WTC11 (cell line): ENCODE results near the gene LDB2. TPM values are rescaled to one million over a fixed set of nuclear protein-coding genes. Genes with fewer than 3 reads are reported as not detected.

ENCODE experiments used
- ATAC-seq: fragments of 200-7000 bp; cut with Tn5 transposase; 2 replicates; pipeline ENCODE4 v1.10.0; 2021; ENCODE audit warnings: mild to moderate bottlenecking, moderate library complexity
- CTCF ChIA-PET: fragments of 300-600 bp; sonication (Branson Sonifier 250); formaldehyde crosslinking; loops from one replicate; lab custom pipeline; 2021; ENCODE audit warnings: antibody characterized with exemption; lab: Charles Lee
- POLR2A ChIA-PET: fragments of 350-600 bp; sonication (Branson Sonifier 250); formaldehyde crosslinking; loops from one replicate; lab custom pipeline; 2021; ENCODE audit warnings: antibody characterized with exemption; lab: Charles Lee
- DNase-seq: peaks from one replicate; pipeline ENCODE4 v3.0.0; 2021; ENCODE audit warnings: low spot score
- H3K27ac Mint-ChIP-seq: 2 replicates; pipeline ENCODE4 v1.8.0; 2021; ENCODE audit warnings: mixed read lengths
- H3K27me3 Mint-ChIP-seq: 2 replicates; pipeline ENCODE4 v1.8.0; 2021; ENCODE audit warnings: low read depth, mild to moderate bottlenecking, moderate library complexity, mixed read lengths
- H3K36me3 Mint-ChIP-seq: 2 replicates; pipeline ENCODE4 v1.8.0; 2021; ENCODE audit warnings: mixed read lengths
- H3K4me1 Mint-ChIP-seq: 2 replicates; pipeline ENCODE4 v1.8.0; 2022; ENCODE audit warnings: mixed read lengths
- H3K4me3 Mint-ChIP-seq: 2 replicates; pipeline ENCODE4 v1.8.0; 2021; ENCODE audit warnings: mild to moderate bottlenecking, moderate library complexity, mixed read lengths
- H3K9me3 Mint-ChIP-seq: 2 replicates; pipeline ENCODE4 v1.8.0; 2021; ENCODE audit warnings: mixed read lengths
- ATF1 ChIP-seq: sonication (generic); formaldehyde crosslinking; IDR thresholded peaks from 2 replicates; pipeline ENCODE4 v1.8.1; 2023; ENCODE audit warnings: mild to moderate bottlenecking, moderate library complexity, missing genetic modification reagents
- ATF6 ChIP-seq: sonication (generic); formaldehyde crosslinking; IDR thresholded peaks from 2 replicates; pipeline ENCODE4 v1.8.1; 2023; ENCODE audit warnings: mild to moderate bottlenecking, missing genetic modification reagents
- GRHL2 ChIP-seq: fragments of 250-450 bp; sonication (Bioruptor Pico); IDR thresholded peaks from 2 replicates; pipeline ENCODE4 v1.8.0; 2022; ENCODE audit warnings: mild to moderate bottlenecking, moderate library complexity; ENCODE audit not compliant: insufficient replicate concordance, severe bottlenecking
- IRF1 ChIP-seq: sonication (generic); formaldehyde crosslinking; IDR thresholded peaks from 2 replicates; pipeline ENCODE4 v1.8.0; 2023; ENCODE audit warnings: missing genetic modification reagents
- MYBL2 ChIP-seq: sonication (generic); formaldehyde crosslinking; IDR thresholded peaks from 2 replicates; pipeline ENCODE4 v1.8.1; 2023; ENCODE audit warnings: mild to moderate bottlenecking, moderate library complexity, missing genetic modification reagents
- NFATC4 ChIP-seq: fragments of 250-450 bp; sonication (Bioruptor Pico); IDR thresholded peaks from 2 replicates; pipeline ENCODE4 v1.9.0; 2021; ENCODE audit warnings: mild to moderate bottlenecking
- NFE2L1 ChIP-seq: sonication (generic); formaldehyde crosslinking; IDR thresholded peaks from 2 replicates; pipeline ENCODE4 v1.8.1; 2023; ENCODE audit warnings: missing genetic modification reagents
- PREB ChIP-seq: sonication (generic); formaldehyde crosslinking; IDR thresholded peaks from 2 replicates; pipeline ENCODE4 v1.8.1; 2022; ENCODE audit warnings: mild to moderate bottlenecking, missing genetic modification reagents, moderate library complexity, borderline replicate concordance
- SOX15 ChIP-seq: fragments of 250-450 bp; sonication (Bioruptor Pico); IDR thresholded peaks from 2 replicates; pipeline ENCODE4 v1.9.0; 2021; ENCODE audit warnings: mild to moderate bottlenecking
- total RNA-seq: library from RNA; stranded (reverse); gene quantifications from 3 replicates; pipeline ENCODE4 v1.2.3, GENCODE V29; 2021
- TF ChIP-seq, protein P1 (sequence below): sonication (generic); formaldehyde crosslinking; IDR thresholded peaks from 2 replicates; pipeline ENCODE4 v1.8.0; 2023; ENCODE audit warnings: mild to moderate bottlenecking, missing genetic modification reagents
- TF ChIP-seq, protein P2 (sequence below): sonication (generic); formaldehyde crosslinking; IDR thresholded peaks from 2 replicates; pipeline ENCODE4 v1.8.1; 2023; ENCODE audit warnings: mild to moderate bottlenecking, missing genetic modification reagents, borderline replicate concordance
- TF ChIP-seq, protein P3 (sequence below): sonication (generic); formaldehyde crosslinking; IDR thresholded peaks from 2 replicates; pipeline ENCODE4 v1.8.1; 2022; ENCODE audit warnings: low read depth, mild to moderate bottlenecking, moderate library complexity, missing genetic modification reagents, borderline replicate concordance
- TF ChIP-seq, protein P4 (sequence below): sonication (generic); formaldehyde crosslinking; IDR thresholded peaks from 2 replicates; pipeline ENCODE4 v1.8.1; 2023; ENCODE audit warnings: mild to moderate bottlenecking, missing genetic modification reagents, moderate library complexity

Gene LDB2
- total RNA-seq, 1 experiment from 2014 or later: 62.4 TPM

- TF ChIP-seq IRF1: no peak
- TF ChIP-seq, protein P1, sequence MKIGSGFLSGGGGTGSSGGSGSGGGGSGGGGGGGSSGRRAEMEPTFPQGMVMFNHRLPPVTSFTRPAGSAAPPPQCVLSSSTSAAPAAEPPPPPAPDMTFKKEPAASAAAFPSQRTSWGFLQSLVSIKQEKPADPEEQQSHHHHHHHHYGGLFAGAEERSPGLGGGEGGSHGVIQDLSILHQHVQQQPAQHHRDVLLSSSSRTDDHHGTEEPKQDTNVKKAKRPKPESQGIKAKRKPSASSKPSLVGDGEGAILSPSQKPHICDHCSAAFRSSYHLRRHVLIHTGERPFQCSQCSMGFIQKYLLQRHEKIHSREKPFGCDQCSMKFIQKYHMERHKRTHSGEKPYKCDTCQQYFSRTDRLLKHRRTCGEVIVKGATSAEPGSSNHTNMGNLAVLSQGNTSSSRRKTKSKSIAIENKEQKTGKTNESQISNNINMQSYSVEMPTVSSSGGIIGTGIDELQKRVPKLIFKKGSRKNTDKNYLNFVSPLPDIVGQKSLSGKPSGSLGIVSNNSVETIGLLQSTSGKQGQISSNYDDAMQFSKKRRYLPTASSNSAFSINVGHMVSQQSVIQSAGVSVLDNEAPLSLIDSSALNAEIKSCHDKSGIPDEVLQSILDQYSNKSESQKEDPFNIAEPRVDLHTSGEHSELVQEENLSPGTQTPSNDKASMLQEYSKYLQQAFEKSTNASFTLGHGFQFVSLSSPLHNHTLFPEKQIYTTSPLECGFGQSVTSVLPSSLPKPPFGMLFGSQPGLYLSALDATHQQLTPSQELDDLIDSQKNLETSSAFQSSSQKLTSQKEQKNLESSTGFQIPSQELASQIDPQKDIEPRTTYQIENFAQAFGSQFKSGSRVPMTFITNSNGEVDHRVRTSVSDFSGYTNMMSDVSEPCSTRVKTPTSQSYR (CRISPR knock-in tag): no peak
- TF ChIP-seq, protein P2, sequence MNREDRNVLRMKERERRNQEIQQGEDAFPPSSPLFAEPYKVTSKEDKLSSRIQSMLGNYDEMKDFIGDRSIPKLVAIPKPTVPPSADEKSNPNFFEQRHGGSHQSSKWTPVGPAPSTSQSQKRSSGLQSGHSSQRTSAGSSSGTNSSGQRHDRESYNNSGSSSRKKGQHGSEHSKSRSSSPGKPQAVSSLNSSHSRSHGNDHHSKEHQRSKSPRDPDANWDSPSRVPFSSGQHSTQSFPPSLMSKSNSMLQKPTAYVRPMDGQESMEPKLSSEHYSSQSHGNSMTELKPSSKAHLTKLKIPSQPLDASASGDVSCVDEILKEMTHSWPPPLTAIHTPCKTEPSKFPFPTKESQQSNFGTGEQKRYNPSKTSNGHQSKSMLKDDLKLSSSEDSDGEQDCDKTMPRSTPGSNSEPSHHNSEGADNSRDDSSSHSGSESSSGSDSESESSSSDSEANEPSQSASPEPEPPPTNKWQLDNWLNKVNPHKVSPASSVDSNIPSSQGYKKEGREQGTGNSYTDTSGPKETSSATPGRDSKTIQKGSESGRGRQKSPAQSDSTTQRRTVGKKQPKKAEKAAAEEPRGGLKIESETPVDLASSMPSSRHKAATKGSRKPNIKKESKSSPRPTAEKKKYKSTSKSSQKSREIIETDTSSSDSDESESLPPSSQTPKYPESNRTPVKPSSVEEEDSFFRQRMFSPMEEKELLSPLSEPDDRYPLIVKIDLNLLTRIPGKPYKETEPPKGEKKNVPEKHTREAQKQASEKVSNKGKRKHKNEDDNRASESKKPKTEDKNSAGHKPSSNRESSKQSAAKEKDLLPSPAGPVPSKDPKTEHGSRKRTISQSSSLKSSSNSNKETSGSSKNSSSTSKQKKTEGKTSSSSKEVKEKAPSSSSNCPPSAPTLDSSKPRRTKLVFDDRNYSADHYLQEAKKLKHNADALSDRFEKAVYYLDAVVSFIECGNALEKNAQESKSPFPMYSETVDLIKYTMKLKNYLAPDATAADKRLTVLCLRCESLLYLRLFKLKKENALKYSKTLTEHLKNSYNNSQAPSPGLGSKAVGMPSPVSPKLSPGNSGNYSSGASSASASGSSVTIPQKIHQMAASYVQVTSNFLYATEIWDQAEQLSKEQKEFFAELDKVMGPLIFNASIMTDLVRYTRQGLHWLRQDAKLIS (CRISPR knock-in tag): no peak
- TF ChIP-seq GRHL2 (CRISPR knock-in tag): no peak
- TF ChIP-seq, protein P3, sequence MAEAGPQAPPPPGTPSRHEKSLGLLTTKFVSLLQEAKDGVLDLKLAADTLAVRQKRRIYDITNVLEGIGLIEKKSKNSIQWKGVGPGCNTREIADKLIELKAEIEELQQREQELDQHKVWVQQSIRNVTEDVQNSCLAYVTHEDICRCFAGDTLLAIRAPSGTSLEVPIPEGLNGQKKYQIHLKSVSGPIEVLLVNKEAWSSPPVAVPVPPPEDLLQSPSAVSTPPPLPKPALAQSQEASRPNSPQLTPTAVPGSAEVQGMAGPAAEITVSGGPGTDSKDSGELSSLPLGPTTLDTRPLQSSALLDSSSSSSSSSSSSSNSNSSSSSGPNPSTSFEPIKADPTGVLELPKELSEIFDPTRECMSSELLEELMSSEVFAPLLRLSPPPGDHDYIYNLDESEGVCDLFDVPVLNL (CRISPR knock-in tag): no peak
- no peak for TF ChIP-seq MYBL2 (CRISPR knock-in tag)
- no peak for TF ChIP-seq PREB (CRISPR knock-in tag)
- no peak for TF ChIP-seq ATF1 (CRISPR knock-in tag)
- no peak for TF ChIP-seq ATF6 (CRISPR knock-in tag)
- no peak for TF ChIP-seq SOX15 (CRISPR knock-in tag)
- TF ChIP-seq, protein P4, sequence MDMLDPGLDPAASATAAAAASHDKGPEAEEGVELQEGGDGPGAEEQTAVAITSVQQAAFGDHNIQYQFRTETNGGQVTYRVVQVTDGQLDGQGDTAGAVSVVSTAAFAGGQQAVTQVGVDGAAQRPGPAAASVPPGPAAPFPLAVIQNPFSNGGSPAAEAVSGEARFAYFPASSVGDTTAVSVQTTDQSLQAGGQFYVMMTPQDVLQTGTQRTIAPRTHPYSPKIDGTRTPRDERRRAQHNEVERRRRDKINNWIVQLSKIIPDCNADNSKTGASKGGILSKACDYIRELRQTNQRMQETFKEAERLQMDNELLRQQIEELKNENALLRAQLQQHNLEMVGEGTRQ (CRISPR knock-in tag): no peak
- TF ChIP-seq NFE2L1 (CRISPR knock-in tag): no peak
- TF ChIP-seq NFATC4 (CRISPR knock-in tag): no peak
- Mint-ChIP-seq H3K9me3 (peaks cover 34% of the 10 kb centered on the region), H3K4me1 (peaks cover 51% of the 10 kb centered on the region), H3K36me3 (peaks cover 28% of the 10 kb centered on the region), H3K4me3 (no peak overlapping the region), H3K27me3 (no peaks in the 10 kb centered on the region; the same call in 1 of the 2 replicates), H3K27ac (no peak overlapping the region)
- ChIA-PET POLR2A (no interaction called here), CTCF (no interaction called here)
- ATAC-seq: no peak
- no peak for DNase-seq
These were observed 171.2 kb downstream of the LDB2 start for GRCh38 chr4:16727218-16727617.
